Neuronal stem cell (in vitro differentiated cells): ENCODE data around the gene PPP3R2.

ENCODE experiments used
- DNase-seq: peaks from one replicate; pipeline ENCODE4 v3.0.0-alpha.2; 2013; ENCODE audit warnings: low spot score
- H2AFZ ChIP-seq: one replicate; pipeline ENCODE4 v1.6.1; 2013; ENCODE audit warnings: mild to moderate bottlenecking, low read length, inconsistent platforms
- H2AK5ac ChIP-seq: 2 replicates; pipeline ENCODE4 v1.6.1; 2013; ENCODE audit warnings: low read depth, mild to moderate bottlenecking, inconsistent platforms, low read length, moderate library complexity, mixed read lengths
- H2BK120ac ChIP-seq: 2 replicates; pipeline ENCODE4 v1.6.1; 2013; ENCODE audit warnings: low read depth, mild to moderate bottlenecking, inconsistent platforms, low read length, moderate library complexity, mixed read lengths
- H2BK12ac ChIP-seq: one replicate; pipeline ENCODE4 v1.6.1; 2013; ENCODE audit warnings: low read length, inconsistent platforms
- H2BK15ac ChIP-seq: 2 replicates; pipeline ENCODE4 v1.6.1; 2013; ENCODE audit warnings: mild to moderate bottlenecking, low read length, inconsistent platforms, mixed read lengths
- H2BK5ac ChIP-seq: one replicate; pipeline ENCODE4 v1.6.1; 2013; ENCODE audit warnings: inconsistent platforms, mild to moderate bottlenecking, low read length, moderate library complexity
- H3K14ac ChIP-seq: one replicate; pipeline ENCODE4 v1.6.1; 2013; ENCODE audit warnings: low read length, inconsistent platforms
- H3K18ac ChIP-seq: 2 replicates; pipeline ENCODE4 v1.6.1; 2013; ENCODE audit warnings: low read length, inconsistent platforms
- H3K23ac ChIP-seq: 2 replicates; pipeline ENCODE4 v1.6.1; 2013; ENCODE audit warnings: low read depth, mild to moderate bottlenecking, mixed read lengths, low read length, inconsistent platforms; ENCODE audit not compliant: poor library complexity
- H3K27ac ChIP-seq: replicated peaks from 3 replicates; pipeline ENCODE4 v1.5.1; 2013; ENCODE audit warnings: low read length, inconsistent platforms
- H3K27me3 ChIP-seq, 3 experiments: 2 replicates each; pipeline ENCODE4 v1.6.1; 2013; ENCODE audit warnings: low read length in 3 of 3, mild to moderate bottlenecking in 2 of 3, inconsistent platforms in 1 of 3, low read depth in 1 of 3, mixed read lengths in 1 of 3, moderate library complexity in 1 of 3; ENCODE audit not compliant: control insufficient read depth in 3 of 3, insufficient read depth in 3 of 3
- H3K36me3 ChIP-seq, 2 donors: replicated peaks in 1 of 2; 2 replicates each; pipeline ENCODE4 v1.6.1; 2013; ENCODE audit warnings: low read length in 2 of 2; ENCODE audit not compliant: control insufficient read depth in 2 of 2, insufficient read depth in 2 of 2
- H3K4ac ChIP-seq: 2 replicates; pipeline ENCODE4 v1.6.1; 2013; ENCODE audit warnings: inconsistent platforms, mild to moderate bottlenecking, low read length, moderate library complexity
- H3K4me1 ChIP-seq, 2 donors: 1 replicate in 1 of 2; 2 replicates in 1 of 2; pipeline ENCODE4 v1.6.1; 2013; ENCODE audit warnings: low read length in 2 of 2, low read depth in 1 of 2; ENCODE audit not compliant: control insufficient read depth in 2 of 2, insufficient read depth in 1 of 2
- H3K4me2 ChIP-seq: one replicate; pipeline ENCODE4 v1.6.1; 2013; ENCODE audit warnings: mild to moderate bottlenecking, low read length, inconsistent platforms; ENCODE audit not compliant: insufficient read depth, poor library complexity, severe bottlenecking
- H3K4me3 ChIP-seq, 2 donors: 2 replicates each; pipeline ENCODE4 v1.5.1; 2013; ENCODE audit warnings: low read length in 2 of 2, mild to moderate bottlenecking in 2 of 2, inconsistent platforms in 1 of 2, moderate library complexity in 1 of 2
- H3K79me1 ChIP-seq: one replicate; pipeline ENCODE4 v1.6.1; 2013; ENCODE audit warnings: low read depth, mild to moderate bottlenecking, inconsistent platforms, low read length, moderate library complexity
- H3K9ac ChIP-seq: one replicate; pipeline ENCODE4 v1.6.1; 2013; ENCODE audit warnings: mild to moderate bottlenecking, low read depth, low read length, inconsistent platforms; ENCODE audit not compliant: poor library complexity
- H3K9me3 ChIP-seq, 2 donors: replicated peaks in 1 of 2; 2 replicates each; pipeline versions ENCODE3 to v1.6.1; 2013; ENCODE audit warnings: low read length in 2 of 2, mild to moderate bottlenecking in 2 of 2, inconsistent platforms in 1 of 2, low read depth in 1 of 2, mixed read lengths in 1 of 2, moderate library complexity in 1 of 2; ENCODE audit not compliant: control insufficient read depth in 2 of 2, insufficient read depth in 1 of 2
- H4K8ac ChIP-seq: one replicate; pipeline ENCODE4 v1.6.1; 2013; ENCODE audit warnings: low read depth, mild to moderate bottlenecking, inconsistent platforms, low read length, moderate library complexity
- H4K91ac ChIP-seq: one replicate; pipeline ENCODE4 v1.6.1; 2013; ENCODE audit warnings: low read length, low read depth, mild to moderate bottlenecking, inconsistent platforms; ENCODE audit not compliant: poor library complexity
- WGBS, 2 donors: extraction: QIAGEN DNeasy Blood & Tissue Kit; methylation state at CpG; one replicate each; pipeline ENCODE4 v1.1.7; 2013; ENCODE audit warnings: missing lambda C conversion rate in 2 of 2, mixed read lengths in 1 of 2; ENCODE audit not compliant: insufficient read length in 2 of 2, insufficient replicate concordance in 1 of 2; ENCODE audit errors: extremely low coverage in 2 of 2; 5-methylcytosine and 5-hydroxymethylcytosine counted together

Gene PPP3R2

GRCh38 chr9:101620452-101620851 lies 25.7 kb upstream of the PPP3R2 start:
- Histone ChIP-seq H3K79me1 (no peaks in the 10 kb centered on the region), H3K27ac (no peak overlapping the region), H4K8ac (no peak overlapping the region), H4K91ac (no peak overlapping the region), H2AK5ac (no peak overlapping the region), H3K18ac (no peak overlapping the region), H3K4me1 (no peaks in the 10 kb centered on the region), H3K4ac (no peak overlapping the region), H3K9me3 (no peaks in the 10 kb centered on the region), H3K4me3 (no peak overlapping the region), H2BK12ac (no peak overlapping the region), H3K23ac (no peak overlapping the region), H3K27me3 (no peaks in the 10 kb centered on the region), H2BK15ac (no peak overlapping the region), H3K14ac (no peak overlapping the region), H3K4me2 (no peak overlapping the region), H3K9ac (no peak overlapping the region), H2BK5ac (no peak overlapping the region), H3K36me3 (no peaks in the 10 kb centered on the region), H2BK120ac (no peak overlapping the region), H2AFZ (no peak overlapping the region)
- WGBS, 2 donors = no CpG with 5 or more reads among the region's 1 CpG
- DNase-seq = no peak

GRCh38 chr9:101618698-101619097 lies 23.9 kb upstream of the PPP3R2 start:
- Histone ChIP-seq H3K14ac (no peak overlapping the region), H3K27me3 (no peaks in the 10 kb centered on the region), H3K9me3 (no peaks in the 10 kb centered on the region), H2AK5ac (no peak overlapping the region), H3K4me2 (no peak overlapping the region), H3K9ac (no peak overlapping the region), H2BK12ac (no peak overlapping the region), H2BK15ac (no peak overlapping the region), H2AFZ (no peak overlapping the region), H4K8ac (no peak overlapping the region), H3K4ac (no peak overlapping the region), H3K23ac (no peak overlapping the region), H3K18ac (no peak overlapping the region), H2BK120ac (no peak overlapping the region), H3K79me1 (no peaks in the 10 kb centered on the region), H2BK5ac (no peak overlapping the region), H3K36me3 (no peaks in the 10 kb centered on the region), H3K4me1 (no peaks in the 10 kb centered on the region), H3K4me3 (no peak overlapping the region), H3K27ac (no peak overlapping the region), H4K91ac (no peak overlapping the region)
- no peak for DNase-seq

GRCh38 chr9:101605547-101605946 lies 10.8 kb upstream of the PPP3R2 start:
- Histone ChIP-seq H3K9me3 (no peaks in the 10 kb centered on the region), H4K8ac (no peak overlapping the region), H3K4ac (no peak overlapping the region), H2AK5ac (no peak overlapping the region), H3K27me3 (peaks cover 0 to 16% (median 0%) of the 10 kb centered on the region in 3 experiments), H3K18ac (no peak overlapping the region), H3K4me1 (peaks cover 0 to 1% of the 10 kb centered on the region in 2 donors), H2AFZ (no peak overlapping the region), H2BK120ac (no peak overlapping the region), H3K14ac (no peak overlapping the region), H4K91ac (no peak overlapping the region), H3K36me3 (no peaks in the 10 kb centered on the region), H2BK15ac (no peak overlapping the region), H3K9ac (no peak overlapping the region), H2BK12ac (no peak overlapping the region), H3K23ac (no peak overlapping the region), H3K79me1 (no peaks in the 10 kb centered on the region), H3K4me2 (no peak overlapping the region), H2BK5ac (no peak overlapping the region), H3K4me3 (no peak overlapping the region), H3K27ac (no peak overlapping the region)
- WGBS, 2 donors = no CpG with 5 or more reads among the region's 3 CpGs
- DNase-seq = no peak

GRCh38 chr9:101604296-101604695 lies 9.5 kb upstream of the PPP3R2 start:
- WGBS, 2 donors = no CpG with 5 or more reads among the region's 2 CpGs
- H3K23ac ChIP-seq = no peak overlapping the region
- H3K36me3 ChIP-seq = no peaks in the 10 kb centered on the region
- no peak overlapping the region for H4K8ac ChIP-seq
- no peak overlapping the region for H3K18ac ChIP-seq
- H3K9me3 ChIP-seq = no peaks in the 10 kb centered on the region
- H2BK5ac ChIP-seq = no peak overlapping the region
- H3K9ac ChIP-seq = no peak overlapping the region
- no peaks in the 10 kb centered on the region for H3K79me1 ChIP-seq
- H4K91ac ChIP-seq = no peak overlapping the region
- no peak overlapping the region for H2BK12ac ChIP-seq
- peaks cover 0 to 16% (median 0%) of the 10 kb centered on the region in 3 experiments for H3K27me3 ChIP-seq
- H3K4ac ChIP-seq = no peak overlapping the region
- H3K4me2 ChIP-seq = no peak overlapping the region
- no peak overlapping the region for H2AFZ ChIP-seq
- DNase-seq = no peak
- H2AK5ac ChIP-seq = no peak overlapping the region
- H2BK120ac ChIP-seq = no peak overlapping the region
- no peak overlapping the region for H2BK15ac ChIP-seq
- H3K27ac ChIP-seq = no peak overlapping the region
- peaks cover 0 to 1% of the 10 kb centered on the region in 2 donors for H3K4me1 ChIP-seq
- no peak overlapping the region for H3K14ac ChIP-seq
- no peak overlapping the region for H3K4me3 ChIP-seq
